ENCODE results near the gene CRLF1. TPM values are rescaled to one million over a fixed set of nuclear protein-coding genes. Genes with fewer than 3 reads are reported as not detected.

Gene CRLF1
- 49.8 and 60.5 TPM in 2 replicates for total RNA-seq

GRCh38 chr19:18606281-18607225 lies at the start of gene CRLF1:
Gene CRLF1, minus strand, starts transcription at chr19:18606799. Its CDS starts 143 bp downstream, at chr19:18606656.

GRCh38 chr19:18636969-18637629 lies 30.5 kb upstream of the CRLF1 start, which contains the start of gene KLHL26:
Gene KLHL26, plus strand, starts transcription at chr19:18637028. Its CDS starts 27 bp downstream, at chr19:18637055.

GRCh38 chr19:18612772-18613588 lies 6.4 kb upstream of the CRLF1 start, which contains the start of gene TMEM59L:
Gene TMEM59L, plus strand, starts transcription at chr19:18612870. Its CDS starts 89 bp downstream, at chr19:18612959.

GRCh38 chr19:18588611-18589379 lies 17.8 kb downstream of the CRLF1 start, which contains the start of gene REX1BD:
Gene REX1BD, plus strand, starts transcription at chr19:18588798. Its CDS starts 4 bp downstream, at chr19:18588802.

GRCh38 chr19:18571564-18572344 lies 34.8 kb downstream of the CRLF1 start, which contains the start of gene UBA52:
Gene UBA52, plus strand, starts transcription at chr19:18571857. Its CDS starts 1,444 bp downstream, at chr19:18573301.

GRCh38 chr19:18557411-18558201 lies 49.0 kb downstream of the CRLF1 start, which contains the start of gene KXD1:
Gene KXD1, plus strand, starts transcription at chr19:18557870. Its CDS starts 4,187 bp downstream, at chr19:18562057.

Small RNA genes within 50 kb of the gene (small RNA-seq; reads per million reads assigned to genes)
- gene RN7SL155P, result not detected

Other genes starting within 250 kb of the CRLF1 start
- gene GDF15, start 220.6 kb downstream of the CRLF1 start, total RNA-seq, result 31.0 and 32.9 TPM in 2 replicates
- gene LRRC25, start 209.2 kb downstream of the CRLF1 start, total RNA-seq, result 0.22 and 0.39 TPM in 2 replicates
- 54.4 and 65.7 TPM in 2 replicates for gene SSBP4, start 187.4 kb downstream of the CRLF1 start, total RNA-seq
- gene ISYNA1, start 168.7 kb downstream of the CRLF1 start, total RNA-seq, result 8.5 and 9.3 TPM in 2 replicates
- gene ELL, start 84.7 kb downstream of the CRLF1 start, total RNA-seq, result 12.4 and 13.8 TPM in 2 replicates
- 228 and 230 TPM in 2 replicates for gene FKBP8, start 63.2 kb downstream of the CRLF1 start, total RNA-seq
- 91.9 and 110 TPM in 2 replicates for gene KXD1, start 48.9 kb downstream of the CRLF1 start, total RNA-seq
- 577 and 674 TPM in 2 replicates for gene UBA52, start 34.9 kb downstream of the CRLF1 start, total RNA-seq
- 33.5 and 34.6 TPM in 2 replicates for gene REX1BD, start 18.0 kb downstream of the CRLF1 start, total RNA-seq
- gene TMEM59L, start 6.1 kb upstream of the CRLF1 start, total RNA-seq, result 0.65 and 1.3 TPM in 2 replicates
- gene KLHL26, start 30.2 kb upstream of the CRLF1 start, total RNA-seq, result 3.8 and 4.2 TPM in 2 replicates
- 3.1 and 3.9 TPM in 2 replicates for gene CRTC1, start 76.9 kb upstream of the CRLF1 start, total RNA-seq
- gene COMP, start 184.5 kb upstream of the CRLF1 start, total RNA-seq, result 95.9 and 107 TPM in 2 replicates
- 53.5 and 55.3 TPM in 2 replicates for gene UPF1, start 225.2 kb upstream of the CRLF1 start, total RNA-seq

Data from articular chondrocyte of knee joint (primary cell).